Measurements from ENCODE around the gene CRB1.

DNA sequence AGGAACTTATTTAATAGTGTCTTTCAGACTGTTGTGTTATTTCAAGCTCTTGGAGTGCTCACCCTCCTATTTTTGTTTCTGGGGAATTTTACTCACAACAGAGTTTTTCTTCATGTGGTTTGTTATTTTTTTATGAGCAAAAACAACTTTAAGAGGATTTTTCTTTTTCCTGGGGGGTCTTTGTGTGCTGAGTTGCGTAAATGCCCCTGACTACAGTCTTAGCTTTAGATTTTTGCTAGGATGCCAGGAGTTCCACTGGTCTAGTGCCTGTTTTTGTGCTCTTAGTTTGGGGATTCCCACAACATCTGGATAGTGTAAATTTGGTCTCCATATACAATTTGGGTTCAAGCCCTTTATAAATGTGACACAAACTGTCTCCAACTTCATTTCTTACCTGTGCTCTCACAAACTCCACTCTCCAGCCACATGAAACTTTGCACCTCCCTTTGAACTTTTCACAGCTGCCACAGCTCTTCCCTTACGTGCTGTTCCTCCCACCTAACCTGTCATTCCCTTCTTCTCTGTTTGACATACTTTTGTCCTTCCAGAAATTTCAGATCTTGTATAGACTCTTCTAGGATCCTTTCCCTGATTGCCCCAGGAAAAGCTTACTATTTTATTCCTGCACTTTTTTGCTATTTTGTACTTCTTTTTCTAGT lies 180.2 kb downstream of the CRB1 start:
- TF ChIP-seq CTCF (IDR thresholded peaks at IDR 0.05; ENCODE audit: low read length) = no peak
- TF ChIP-seq EZH2 (IDR thresholded peaks at IDR 0.05; ENCODE audit: borderline replicate concordance, low read length) = no peak

Measured in OCI-LY1 (cell line).